ENCODE results near the gene FRZB. TPM values are rescaled to one million over a fixed set of nuclear protein-coding genes. Genes with fewer than 3 reads are reported as not detected.
"Not testable (repeated sequence)": the region's sequence is repeated elsewhere in the genome, so short reads cannot be mapped to it uniquely, and the experiment has no call there.

Gene FRZB
- total RNA-seq, 3 donors from 2014 or later = 1.8 to 12.0 (median 2.9) TPM

DNA sequence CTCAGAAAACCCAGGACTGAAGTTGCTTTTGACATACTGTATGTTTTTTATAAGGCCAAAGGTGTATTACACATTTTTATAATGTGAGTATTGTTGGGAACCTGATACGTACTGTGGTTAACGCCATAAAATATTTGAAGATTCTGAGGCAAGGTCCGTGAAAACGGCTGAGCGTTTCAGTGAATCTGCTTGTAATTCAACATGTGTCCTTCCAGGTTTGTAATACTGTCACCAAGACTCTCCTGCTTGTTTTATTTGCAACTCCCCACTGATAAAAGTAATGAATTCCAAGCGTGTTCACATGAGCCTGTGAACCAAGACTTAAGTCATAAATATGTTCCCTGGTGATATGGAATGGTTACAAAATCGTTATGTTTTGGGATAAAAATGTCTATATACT lies 23.9 kb upstream of the FRZB start:
- no peaks in the 10 kb centered on the region for H3K36me3 ChIP-seq
- H3K9me3 ChIP-seq = no peaks in the 10 kb centered on the region
- no peaks in the 10 kb centered on the region for H3K27me3 ChIP-seq
- no peak overlapping the region for H3K27ac ChIP-seq
- no peak for DNase-seq (ENCODE audit: low spot score in 2 of 2)
- H3K4me1 ChIP-seq = no peaks in the 10 kb centered on the region
- TF ChIP-seq POLR2AphosphoS5 (IDR thresholded peaks at IDR 0.05) (no peak), POLR2A (IDR thresholded peaks at IDR 0.05) (no peak)
- TF ChIP-seq, protein P1, sequence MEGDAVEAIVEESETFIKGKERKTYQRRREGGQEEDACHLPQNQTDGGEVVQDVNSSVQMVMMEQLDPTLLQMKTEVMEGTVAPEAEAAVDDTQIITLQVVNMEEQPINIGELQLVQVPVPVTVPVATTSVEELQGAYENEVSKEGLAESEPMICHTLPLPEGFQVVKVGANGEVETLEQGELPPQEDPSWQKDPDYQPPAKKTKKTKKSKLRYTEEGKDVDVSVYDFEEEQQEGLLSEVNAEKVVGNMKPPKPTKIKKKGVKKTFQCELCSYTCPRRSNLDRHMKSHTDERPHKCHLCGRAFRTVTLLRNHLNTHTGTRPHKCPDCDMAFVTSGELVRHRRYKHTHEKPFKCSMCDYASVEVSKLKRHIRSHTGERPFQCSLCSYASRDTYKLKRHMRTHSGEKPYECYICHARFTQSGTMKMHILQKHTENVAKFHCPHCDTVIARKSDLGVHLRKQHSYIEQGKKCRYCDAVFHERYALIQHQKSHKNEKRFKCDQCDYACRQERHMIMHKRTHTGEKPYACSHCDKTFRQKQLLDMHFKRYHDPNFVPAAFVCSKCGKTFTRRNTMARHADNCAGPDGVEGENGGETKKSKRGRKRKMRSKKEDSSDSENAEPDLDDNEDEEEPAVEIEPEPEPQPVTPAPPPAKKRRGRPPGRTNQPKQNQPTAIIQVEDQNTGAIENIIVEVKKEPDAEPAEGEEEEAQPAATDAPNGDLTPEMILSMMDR (IDR thresholded peaks at IDR 0.05) = no peak
- no peak overlapping the region for H3K4me3 ChIP-seq
- intact Hi-C loops (cut with DNase I; ENCODE audit: low total_unique reads) = no loop called here

- no peak for DNase-seq (ENCODE audit: low spot score in 2 of 2)
- intact Hi-C loops (cut with DNase I; ENCODE audit: low total_unique reads) = no loop called here
- no peak for TF ChIP-seq POLR2A (IDR thresholded peaks at IDR 0.05)
- TF ChIP-seq POLR2AphosphoS5 (IDR thresholded peaks at IDR 0.05) = no peak
- TF ChIP-seq, protein P1 (IDR thresholded peaks at IDR 0.05) = no peak
- Histone ChIP-seq H3K4me1 (no peaks in the 10 kb centered on the region), H3K27ac (no peak overlapping the region), H3K9me3 (no peaks in the 10 kb centered on the region), H3K4me3 (no peak overlapping the region), H3K36me3 (no peaks in the 10 kb centered on the region), H3K27me3 (no peaks in the 10 kb centered on the region)
Measured at GRCh38 chr2:182887753-182888415, 21.4 kb upstream of the FRZB start.

- H3K4me3 ChIP-seq = no peak overlapping the region
- H3K36me3 ChIP-seq = no peaks in the 10 kb centered on the region
- intact Hi-C loops (cut with DNase I; ENCODE audit: low total_unique reads) = no loop called here
- no peaks in the 10 kb centered on the region for H3K4me1 ChIP-seq
- no peaks in the 10 kb centered on the region for H3K9me3 ChIP-seq
- no peaks in the 10 kb centered on the region for H3K27me3 ChIP-seq
- H3K27ac ChIP-seq = no peak overlapping the region
- DNase-seq (ENCODE audit: low spot score in 2 of 2) = no peak
- TF ChIP-seq POLR2A (IDR thresholded peaks at IDR 0.05) = no peak
- no peak for TF ChIP-seq POLR2AphosphoS5 (IDR thresholded peaks at IDR 0.05)
- TF ChIP-seq, protein P1 (IDR thresholded peaks at IDR 0.05) = no peak
Measured at GRCh38 chr2:182887093-182887492, 20.7 kb upstream of the FRZB start.

DNA sequence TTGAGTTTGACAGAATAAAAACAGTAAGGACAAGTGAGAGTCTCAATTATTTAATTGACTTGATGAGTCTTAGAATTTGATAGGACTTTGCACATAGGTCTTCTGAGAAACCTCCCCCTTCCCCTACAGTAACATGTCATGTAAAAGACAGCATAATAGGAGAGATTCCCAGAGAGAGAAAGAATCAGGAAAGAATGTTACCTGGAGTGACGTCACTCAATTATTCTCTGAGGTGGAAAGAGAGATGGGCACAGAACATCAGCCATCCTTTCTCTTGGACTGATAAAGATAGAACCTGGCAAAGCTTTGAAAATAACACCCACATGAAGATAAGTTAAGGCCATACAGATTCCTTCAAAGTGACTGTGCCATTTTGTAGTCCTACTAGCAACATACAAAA lies 19.3 kb upstream of the FRZB start:
- Histone ChIP-seq H3K27ac (no peak overlapping the region), H3K27me3 (no peaks in the 10 kb centered on the region), H3K4me3 (no peak overlapping the region), H3K4me1 (no peaks in the 10 kb centered on the region), H3K36me3 (no peaks in the 10 kb centered on the region), H3K9me3 (no peaks in the 10 kb centered on the region)
- intact Hi-C loops (cut with DNase I; ENCODE audit: low total_unique reads) = no loop called here
- TF ChIP-seq, protein P1 (IDR thresholded peaks at IDR 0.05) = no peak
- TF ChIP-seq POLR2A (IDR thresholded peaks at IDR 0.05) (no peak), POLR2AphosphoS5 (IDR thresholded peaks at IDR 0.05) (no peak)
- DNase-seq (ENCODE audit: low spot score in 2 of 2) = no peak

GRCh38 chr2:182883451-182883850 lies 17.0 kb upstream of the FRZB start:
- intact Hi-C loops (cut with DNase I; ENCODE audit: low total_unique reads) = loop anchor here (2.0 kb wide), 1 partner anchor 45 kb away; no protein-coding TSS in a partner anchor
- DNase-seq (ENCODE audit: low spot score in 2 of 2) = no peak
- Histone ChIP-seq H3K4me1 (no peaks in the 10 kb centered on the region), H3K27ac (no peak overlapping the region), H3K36me3 (no peaks in the 10 kb centered on the region), H3K4me3 (no peak overlapping the region), H3K9me3 (peaks cover 0 to 4% of the 10 kb centered on the region in 2 donors), H3K27me3 (no peaks in the 10 kb centered on the region)
- TF ChIP-seq, protein P1 (IDR thresholded peaks at IDR 0.05) = no peak

DNA sequence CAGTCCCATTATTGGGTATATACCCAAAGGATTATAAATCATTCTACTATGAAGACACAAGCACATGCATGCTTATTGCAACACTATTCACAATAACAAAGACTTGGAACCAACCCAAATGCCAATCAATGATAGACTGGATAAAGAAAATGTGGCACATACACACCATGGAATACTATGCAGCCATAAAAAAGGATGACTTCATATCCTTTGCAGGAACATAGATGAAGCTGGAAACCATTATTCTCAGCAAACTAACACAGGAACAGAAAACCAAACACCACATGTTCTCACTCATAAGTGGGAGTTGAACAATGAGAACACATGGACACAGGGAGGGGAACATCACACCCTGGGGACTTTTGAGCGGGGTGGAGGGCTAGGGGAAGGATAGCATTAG lies 13.7 kb upstream of the FRZB start:
- H3K27me3 ChIP-seq; H3K9me3 ChIP-seq; DNase-seq (ENCODE audit: low spot score in 2 of 2); H3K4me1 ChIP-seq; H3K27ac ChIP-seq; H3K36me3 ChIP-seq; H3K4me3 ChIP-seq; intact Hi-C loops (cut with DNase I; ENCODE audit: low total_unique reads): not testable (repeated sequence)

- H3K4me3 ChIP-seq; H3K36me3 ChIP-seq; H3K27me3 ChIP-seq; H3K27ac ChIP-seq; DNase-seq (ENCODE audit: low spot score in 2 of 2); intact Hi-C loops (cut with DNase I; ENCODE audit: low total_unique reads); H3K9me3 ChIP-seq; H3K4me1 ChIP-seq: not testable (repeated sequence)
Measured at GRCh38 chr2:182876653-182877052, 10.2 kb upstream of the FRZB start.
